GM23248 (cell line): ENCODE measurements around the gene WIF1.

Experiments
- EZH2 ChIP-seq: fragments of 200-600 bp; sonication (generic); IDR thresholded peaks from 2 replicates; pipeline ENCODE4 v1.6.1; 2018; ENCODE audit warnings: antibody characterized with exemption, mild to moderate bottlenecking; ENCODE audit not compliant: insufficient read depth, poor library complexity, severe bottlenecking
- EZH2phosphoT487 ChIP-seq: fragments of 200-600 bp; sonication (generic); IDR thresholded peaks from 2 replicates; pipeline ENCODE4 v1.6.1; 2018; ENCODE audit warnings: antibody characterized with exemption, moderate library complexity, mild to moderate bottlenecking, low read depth; ENCODE audit not compliant: insufficient read depth

DNA sequence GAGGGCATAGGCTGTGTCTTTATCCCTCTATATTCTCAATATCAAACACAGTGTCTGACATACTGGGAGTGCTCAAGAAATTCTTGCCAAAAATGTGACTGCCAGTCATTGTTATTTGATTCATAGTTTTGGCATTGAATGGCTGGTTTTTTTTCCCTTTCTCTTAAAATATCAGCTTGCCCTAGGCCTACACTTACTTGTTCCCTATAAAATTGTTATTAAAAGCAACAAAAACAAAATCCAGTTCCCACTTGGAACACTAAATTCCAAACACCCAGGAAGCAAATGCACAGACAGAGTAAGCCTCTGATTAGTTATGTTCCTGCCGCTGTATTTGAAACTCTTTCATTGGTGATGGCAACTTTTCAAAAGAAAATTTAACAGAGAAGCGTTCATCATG is 110.7 kb downstream of the WIF1 start:
- TF ChIP-seq EZH2 = no peak
- TF ChIP-seq EZH2phosphoT487 = no peak
